ENCODE data around the gene AGBL4.

Gene AGBL4

GRCh38 chr1:48728584-48728983 lies 1295.2 kb downstream of the AGBL4 start:
- TF ChIP-seq POLR2AphosphoS5 (IDR thresholded peaks at IDR 0.05; ENCODE audit: low read depth, low read length) (no peak), FOXP2 (optimal IDR thresholded peaks at IDR 0.05; ENCODE audit: borderline replicate concordance, extremely low read depth, extremely low read length, insufficient read depth) (no peak), TAF1 (IDR thresholded peaks at IDR 0.05; ENCODE audit: borderline replicate concordance, insufficient read depth, low read length) (no peak), SIN3A (IDR thresholded peaks at IDR 0.05; ENCODE audit: borderline replicate concordance, insufficient read depth, low read length) (no peak)
- TF ChIP-seq, protein P1, sequence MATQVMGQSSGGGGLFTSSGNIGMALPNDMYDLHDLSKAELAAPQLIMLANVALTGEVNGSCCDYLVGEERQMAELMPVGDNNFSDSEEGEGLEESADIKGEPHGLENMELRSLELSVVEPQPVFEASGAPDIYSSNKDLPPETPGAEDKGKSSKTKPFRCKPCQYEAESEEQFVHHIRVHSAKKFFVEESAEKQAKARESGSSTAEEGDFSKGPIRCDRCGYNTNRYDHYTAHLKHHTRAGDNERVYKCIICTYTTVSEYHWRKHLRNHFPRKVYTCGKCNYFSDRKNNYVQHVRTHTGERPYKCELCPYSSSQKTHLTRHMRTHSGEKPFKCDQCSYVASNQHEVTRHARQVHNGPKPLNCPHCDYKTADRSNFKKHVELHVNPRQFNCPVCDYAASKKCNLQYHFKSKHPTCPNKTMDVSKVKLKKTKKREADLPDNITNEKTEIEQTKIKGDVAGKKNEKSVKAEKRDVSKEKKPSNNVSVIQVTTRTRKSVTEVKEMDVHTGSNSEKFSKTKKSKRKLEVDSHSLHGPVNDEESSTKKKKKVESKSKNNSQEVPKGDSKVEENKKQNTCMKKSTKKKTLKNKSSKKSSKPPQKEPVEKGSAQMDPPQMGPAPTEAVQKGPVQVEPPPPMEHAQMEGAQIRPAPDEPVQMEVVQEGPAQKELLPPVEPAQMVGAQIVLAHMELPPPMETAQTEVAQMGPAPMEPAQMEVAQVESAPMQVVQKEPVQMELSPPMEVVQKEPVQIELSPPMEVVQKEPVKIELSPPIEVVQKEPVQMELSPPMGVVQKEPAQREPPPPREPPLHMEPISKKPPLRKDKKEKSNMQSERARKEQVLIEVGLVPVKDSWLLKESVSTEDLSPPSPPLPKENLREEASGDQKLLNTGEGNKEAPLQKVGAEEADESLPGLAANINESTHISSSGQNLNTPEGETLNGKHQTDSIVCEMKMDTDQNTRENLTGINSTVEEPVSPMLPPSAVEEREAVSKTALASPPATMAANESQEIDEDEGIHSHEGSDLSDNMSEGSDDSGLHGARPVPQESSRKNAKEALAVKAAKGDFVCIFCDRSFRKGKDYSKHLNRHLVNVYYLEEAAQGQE (IDR thresholded peaks at IDR 0.05; ENCODE audit: insufficient read depth in 1 of 2, low read depth in 2 of 2, low read length in 2 of 2) = no peak

GRCh38 chr1:48726557-48727215 lies 1297.1 kb downstream of the AGBL4 start:
- TF ChIP-seq, protein P1 (IDR thresholded peaks at IDR 0.05; ENCODE audit: insufficient read depth in 1 of 2, low read depth in 2 of 2, low read length in 2 of 2) = no peak
- TF ChIP-seq FOXP2 (optimal IDR thresholded peaks at IDR 0.05; ENCODE audit: borderline replicate concordance, extremely low read depth, extremely low read length, insufficient read depth) (no peak), TAF1 (IDR thresholded peaks at IDR 0.05; ENCODE audit: borderline replicate concordance, insufficient read depth, low read length) (no peak), POLR2AphosphoS5 (IDR thresholded peaks at IDR 0.05; ENCODE audit: low read depth, low read length) (no peak), SIN3A (IDR thresholded peaks at IDR 0.05; ENCODE audit: borderline replicate concordance, insufficient read depth, low read length) (no peak)

- no peak for TF ChIP-seq SIN3A (IDR thresholded peaks at IDR 0.05; ENCODE audit: borderline replicate concordance, insufficient read depth, low read length)
- no peak for TF ChIP-seq FOXP2 (optimal IDR thresholded peaks at IDR 0.05; ENCODE audit: borderline replicate concordance, extremely low read depth, extremely low read length, insufficient read depth)
- TF ChIP-seq, protein P1 (IDR thresholded peaks at IDR 0.05; ENCODE audit: insufficient read depth in 1 of 2, low read depth in 2 of 2, low read length in 2 of 2) = no peak
- TF ChIP-seq TAF1 (IDR thresholded peaks at IDR 0.05; ENCODE audit: borderline replicate concordance, insufficient read depth, low read length) = no peak
Measured at GRCh38 chr1:48726139-48726538, 1297.6 kb downstream of the AGBL4 start.

DNA sequence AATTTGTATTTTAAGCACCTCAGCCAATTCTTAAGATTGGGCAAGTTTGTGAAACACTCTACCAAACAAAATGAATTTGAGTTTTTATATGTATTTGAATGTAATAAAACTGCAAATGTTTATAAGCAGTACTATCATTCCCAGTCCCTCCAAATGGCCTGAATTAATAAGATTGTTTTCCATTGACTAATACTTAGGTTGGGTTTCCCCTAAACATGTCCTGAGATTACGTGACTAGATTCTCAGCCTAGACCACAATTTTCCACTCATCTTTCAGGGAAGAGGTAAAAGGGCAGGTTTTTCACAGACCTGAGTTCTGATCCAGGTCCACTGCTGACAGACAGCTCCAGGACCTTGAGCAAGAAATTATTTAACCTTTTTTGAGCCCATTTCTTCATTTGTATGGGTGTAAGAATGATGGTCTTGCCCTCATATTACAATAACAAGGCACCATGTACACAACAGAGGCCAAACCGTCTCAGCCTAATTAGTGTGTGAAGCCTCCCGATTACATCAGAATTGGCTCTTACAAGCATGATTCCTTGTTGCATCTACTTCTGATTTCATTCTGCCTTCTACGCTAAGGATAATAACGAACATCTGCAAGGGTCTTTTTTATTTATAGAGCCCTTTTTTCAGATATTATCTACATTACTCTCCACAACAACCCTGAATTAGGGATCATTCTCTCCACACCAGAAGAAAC lies 1298.3 kb downstream of the AGBL4 start:
- TF ChIP-seq POLR2AphosphoS5 (IDR thresholded peaks at IDR 0.05; ENCODE audit: low read depth, low read length) (no peak), TAF1 (IDR thresholded peaks at IDR 0.05; ENCODE audit: borderline replicate concordance, insufficient read depth, low read length) (no peak), FOXP2 (optimal IDR thresholded peaks at IDR 0.05; ENCODE audit: borderline replicate concordance, extremely low read depth, extremely low read length, insufficient read depth) (no peak), SIN3A (IDR thresholded peaks at IDR 0.05; ENCODE audit: borderline replicate concordance, insufficient read depth, low read length) (no peak)
- TF ChIP-seq, protein P1 (IDR thresholded peaks at IDR 0.05; ENCODE audit: insufficient read depth in 1 of 2, low read depth in 2 of 2, low read length in 2 of 2) = no peak
